NCI-H82 (cell line): ENCODE results near the gene RPS15.

ENCODE experiments used
- DNase-seq: peaks from one replicate; lab custom pipeline; 2025; lab: John Stamatoyannopoulos, UW

RPS15 gene

DNA sequence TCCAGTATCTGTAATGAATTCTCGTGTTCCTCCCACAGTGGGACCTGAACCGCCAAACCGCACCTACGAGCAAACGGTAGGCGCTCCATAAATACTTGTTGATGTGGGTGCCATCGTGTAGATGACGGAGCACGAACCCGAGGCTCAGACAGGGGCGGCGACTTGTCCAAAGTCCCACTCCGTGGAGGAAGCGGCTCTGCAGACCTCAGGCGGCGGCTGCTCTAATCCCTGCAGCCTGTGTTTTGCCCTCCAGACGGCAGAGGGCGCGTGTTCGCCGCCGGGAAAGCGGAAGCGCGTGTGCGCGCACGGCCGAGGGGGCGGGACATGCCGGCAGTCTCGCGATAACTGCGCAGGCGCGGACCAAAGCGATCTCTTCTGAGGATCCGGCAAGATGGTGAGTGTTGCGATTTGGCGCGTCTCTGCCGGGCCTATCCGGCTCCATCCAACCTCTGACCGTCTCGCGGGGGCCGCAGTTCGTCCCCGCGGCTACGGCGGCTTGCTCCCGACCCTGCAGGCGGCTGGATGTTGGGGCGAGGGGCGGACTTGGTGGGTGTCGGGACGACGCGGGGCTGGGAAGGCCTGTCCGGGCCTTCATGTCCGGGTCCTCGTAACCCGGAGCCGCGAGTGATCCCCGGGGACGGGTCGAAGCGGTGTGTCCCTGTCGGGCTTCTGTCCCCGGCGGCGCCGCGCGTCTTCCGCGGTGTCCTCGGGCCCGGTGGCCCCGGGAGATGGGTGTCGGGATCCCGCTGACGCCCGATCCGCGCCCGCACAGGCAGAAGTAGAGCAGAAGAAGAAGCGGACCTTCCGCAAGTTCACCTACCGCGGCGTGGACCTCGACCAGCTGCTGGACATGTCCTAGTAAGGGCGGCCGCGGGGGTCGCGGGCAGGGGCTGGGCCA is at the start of gene RPS15:
TSS of gene RPS15 (plus strand) at position 362 of the 898 bp plus-strand sequence. CDS start at position 392, 30 bp downstream.
- DNase-seq: peak; percentile 92

DNA sequence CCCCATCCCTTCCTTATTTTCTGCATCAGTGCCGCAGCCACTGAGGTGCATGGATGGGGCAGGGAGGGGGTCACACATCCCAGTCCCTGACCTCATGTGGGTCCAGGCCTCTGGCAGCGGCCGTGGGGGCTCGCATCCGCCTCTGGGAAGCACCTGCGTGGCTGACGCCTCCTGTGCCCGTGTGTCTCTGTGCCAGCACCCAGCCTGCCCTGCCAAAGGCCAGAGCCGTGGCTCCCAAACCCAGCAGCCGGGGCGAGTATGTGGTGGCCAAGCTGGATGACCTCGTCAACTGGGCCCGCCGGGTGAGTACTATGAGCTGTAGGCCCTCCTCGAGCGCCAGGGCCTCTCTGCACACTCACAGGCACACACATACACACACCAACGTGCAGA is 49.6 kb upstream of the RPS15 start:
- no peak for DNase-seq

- no peak for DNase-seq
Measured at GRCh38 chr19:1389033-1389940, 48.9 kb upstream of the RPS15 start.

- no peak for DNase-seq
Measured at GRCh38 chr19:1390890-1391423, 47.2 kb upstream of the RPS15 start.

GRCh38 chr19:1392407-1392806 is 45.8 kb upstream of the RPS15 start:
- DNase-seq: no peak

GRCh38 chr19:1392939-1393530 is 45.2 kb upstream of the RPS15 start:
- DNase-seq: no peak

DNA sequence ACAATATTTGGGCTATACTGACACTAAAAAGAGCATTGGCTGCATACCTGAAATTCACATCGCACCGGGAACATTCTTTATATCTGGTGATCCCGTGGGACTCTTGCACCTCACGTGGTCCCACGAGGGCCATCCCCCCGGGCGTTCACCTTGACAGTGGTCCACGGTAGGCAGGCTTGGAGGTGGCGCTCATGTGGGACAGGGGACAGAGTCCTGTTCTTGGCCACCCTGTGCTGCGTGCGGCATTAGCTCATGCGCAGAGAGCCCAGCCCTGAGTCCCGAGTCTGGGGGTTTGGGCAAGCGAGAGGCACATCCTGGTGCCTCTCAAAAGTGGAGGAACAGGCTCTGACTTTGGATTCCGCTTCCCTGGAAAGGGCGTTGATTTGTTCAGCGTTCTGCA is 44.4 kb upstream of the RPS15 start:
- DNase-seq: no peak

GRCh38 chr19:1394252-1395193 is 43.7 kb upstream of the RPS15 start:
- DNase-seq: peak; percentile 19

DNA sequence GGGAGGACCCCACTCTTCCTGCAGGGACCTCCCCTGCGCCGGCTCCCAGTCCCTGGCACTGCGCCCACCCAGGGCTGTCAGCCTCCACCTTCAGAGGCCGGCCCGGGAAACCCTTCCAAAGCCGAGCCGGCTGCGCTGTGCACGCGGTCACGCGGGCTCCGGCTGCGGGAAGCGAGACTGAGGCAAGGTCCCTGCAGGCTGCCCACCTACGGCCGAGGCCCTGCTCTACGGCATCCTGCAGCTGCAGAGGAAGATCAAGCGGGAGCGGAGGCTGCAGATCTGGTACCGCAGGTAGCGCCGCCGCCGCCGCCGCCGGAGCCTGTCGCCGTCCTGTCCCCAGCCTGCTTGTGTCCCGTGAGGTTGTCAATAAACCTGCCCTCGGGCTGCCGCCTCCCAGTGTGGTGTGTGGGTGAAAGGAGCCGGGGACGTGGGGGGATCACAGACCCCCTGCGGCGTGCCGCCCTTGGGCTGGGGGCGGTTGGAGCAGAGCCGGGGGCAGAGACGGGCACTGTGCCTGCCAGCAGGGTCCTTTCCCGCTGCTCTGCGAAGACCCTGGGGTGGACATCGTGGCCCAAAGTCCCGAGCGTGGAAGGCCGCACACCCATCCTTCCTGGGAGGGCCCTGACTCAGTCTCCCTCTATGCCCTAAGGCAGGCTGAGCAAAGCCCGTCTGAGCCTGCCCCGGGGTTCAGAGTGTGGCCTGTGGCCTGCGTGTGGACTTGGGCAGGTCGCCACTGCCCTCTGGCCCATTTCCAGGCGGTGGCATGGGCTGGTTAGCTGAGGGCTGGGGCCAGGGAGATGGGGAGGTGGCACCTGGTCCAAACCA is 42.8 kb upstream of the RPS15 start:
- DNase-seq: no peak

- no peak for DNase-seq
Measured at GRCh38 chr19:1396019-1396767, 42.0 kb upstream of the RPS15 start.

DNA sequence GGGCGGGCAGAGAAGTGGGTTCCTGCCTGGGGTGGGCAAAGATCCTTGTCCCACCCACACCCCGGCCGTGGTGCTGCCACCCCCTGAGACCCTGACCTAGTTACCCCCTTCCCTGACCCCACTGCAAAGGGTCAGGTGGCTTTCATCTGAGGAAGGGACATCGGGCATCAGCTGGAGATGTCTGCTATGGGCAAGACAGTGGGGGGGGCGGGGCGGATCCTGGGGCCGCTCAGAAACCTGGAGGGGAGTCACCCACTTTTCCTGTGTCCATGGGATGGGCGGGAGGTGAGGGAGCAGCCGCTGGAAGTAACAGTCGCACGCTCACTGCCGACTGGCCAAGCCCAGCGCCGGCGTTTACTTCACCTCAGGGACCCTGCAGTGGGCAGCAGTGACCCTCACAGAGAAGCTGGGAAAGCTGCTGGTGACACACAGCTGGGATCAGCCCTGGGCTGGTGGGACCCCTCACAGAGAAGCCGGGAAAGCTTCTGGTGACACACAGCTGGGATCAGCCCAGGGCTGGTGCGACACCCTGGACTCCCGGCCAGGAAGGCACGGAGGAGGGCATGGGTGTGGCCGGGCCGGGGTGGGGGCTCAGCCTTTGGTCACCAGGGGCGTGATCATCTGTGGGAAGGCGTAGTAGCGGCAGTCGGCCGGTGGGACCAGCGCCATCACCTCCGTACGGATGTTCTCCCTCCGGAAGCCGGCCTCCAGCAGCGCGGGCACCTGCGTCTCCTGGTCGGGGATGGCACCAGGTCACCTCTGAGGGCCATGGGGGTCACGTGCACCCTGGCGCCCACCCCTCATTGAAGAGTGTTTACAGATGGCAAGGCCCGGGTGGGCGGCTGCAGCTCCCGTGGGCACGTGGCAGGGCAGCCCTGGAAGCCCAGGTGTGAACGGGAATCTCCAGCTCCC is 41.2 kb upstream of the RPS15 start:
- DNase-seq: no peak

GRCh38 chr19:1397838-1398237 is 40.4 kb upstream of the RPS15 start:
- no peak for DNase-seq

DNA sequence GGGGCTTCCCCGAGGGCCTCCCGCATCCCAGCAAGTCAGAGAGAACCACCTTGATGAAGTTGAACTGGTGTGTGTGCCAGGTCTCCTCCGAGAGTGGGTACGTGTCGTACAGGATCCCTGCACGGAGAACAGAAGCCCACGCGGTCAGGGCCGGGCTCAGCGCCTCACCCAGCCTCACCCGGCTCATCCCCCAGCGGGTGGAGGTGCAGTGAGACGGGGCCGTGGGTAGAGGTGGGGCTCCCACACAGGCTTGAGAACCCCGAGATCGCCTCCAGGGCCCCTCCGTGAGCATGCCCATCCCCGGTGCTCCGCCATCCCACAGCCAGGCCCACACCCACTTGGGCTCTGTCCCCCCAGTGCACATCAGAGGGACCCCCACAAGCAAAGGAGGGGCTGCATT is 39.1 kb upstream of the RPS15 start:
- DNase-seq: no peak

- DNase-seq: no peak
Measured at GRCh38 chr19:1399745-1400144, 38.5 kb upstream of the RPS15 start.

- peak; percentile 66 for DNase-seq
Measured at GRCh38 chr19:1400281-1401137, 37.7 kb upstream of the RPS15 start.

GRCh38 chr19:1401138-1401888 is 36.9 kb upstream of the RPS15 start, which contains the start of gene GAMT:
Gene GAMT, minus strand, starts transcription at chr19:1401542. Its CDS starts 66 bp downstream, at chr19:1401476.
- peak; percentile 70 for DNase-seq

GRCh38 chr19:1401889-1402217 is 36.3 kb upstream of the RPS15 start:
- no peak for DNase-seq
